Measurements from ENCODE around the gene RNPEPL1. TPM values are rescaled to one million over a fixed set of nuclear protein-coding genes. Genes with fewer than 3 reads are reported as not detected.

The RNPEPL1 gene
- total RNA-seq, 1 donor from 2014 or later, result 74.1 TPM

- DNase-seq (ENCODE audit: low read depth), result no peak
These were observed 3.5 kb upstream of the RNPEPL1 start for GRCh38 chr2:240564561-240565332.

DNA sequence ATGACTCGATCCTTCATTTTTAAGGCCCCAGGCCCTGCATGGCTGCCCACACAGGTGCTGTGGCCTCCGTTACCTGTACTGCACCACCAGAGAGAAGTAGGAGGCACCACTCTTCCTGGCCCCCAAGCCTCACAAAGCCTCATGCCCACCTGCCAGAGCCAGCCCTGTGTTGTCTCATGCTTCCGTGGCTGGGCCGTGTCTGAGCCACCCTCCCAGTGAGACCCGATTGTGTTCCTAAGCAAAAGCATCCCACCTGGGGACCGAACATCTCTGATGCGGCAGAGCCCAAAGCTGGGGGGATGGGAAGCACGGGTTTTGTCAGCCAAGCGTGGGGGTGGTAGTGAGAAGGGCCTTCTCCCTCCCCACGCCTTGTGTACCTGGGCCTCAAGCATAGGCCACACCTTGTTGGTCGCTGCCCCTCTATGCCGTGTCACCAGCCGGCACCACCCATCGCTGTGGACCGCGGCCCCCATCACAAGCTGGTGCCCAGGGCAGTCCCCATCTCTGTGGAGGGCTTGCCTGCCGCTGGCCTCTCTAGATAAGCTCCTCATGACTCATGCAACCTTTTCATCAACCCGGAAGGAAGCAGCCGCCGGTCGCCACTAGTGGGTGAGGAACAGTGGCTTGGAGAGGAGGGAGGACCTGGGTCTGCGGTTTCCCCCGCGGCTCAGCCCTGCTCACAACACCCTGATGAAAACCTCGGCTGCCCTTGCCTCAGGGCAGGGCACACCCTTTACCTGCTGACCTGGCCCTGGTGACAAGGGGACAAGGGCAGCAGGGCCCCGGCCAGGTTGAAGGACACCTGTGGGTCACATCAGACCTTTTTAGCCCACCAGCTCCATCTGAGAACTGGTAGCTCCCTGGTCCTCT, 2.7 kb upstream of the RNPEPL1 start:
- DNase-seq (ENCODE audit: low read depth), result peak; percentile 71

GRCh38 chr2:240566203-240567136, 1.8 kb upstream of the RNPEPL1 start:
- DNase-seq (ENCODE audit: low read depth), result peak; percentile 59

DNA sequence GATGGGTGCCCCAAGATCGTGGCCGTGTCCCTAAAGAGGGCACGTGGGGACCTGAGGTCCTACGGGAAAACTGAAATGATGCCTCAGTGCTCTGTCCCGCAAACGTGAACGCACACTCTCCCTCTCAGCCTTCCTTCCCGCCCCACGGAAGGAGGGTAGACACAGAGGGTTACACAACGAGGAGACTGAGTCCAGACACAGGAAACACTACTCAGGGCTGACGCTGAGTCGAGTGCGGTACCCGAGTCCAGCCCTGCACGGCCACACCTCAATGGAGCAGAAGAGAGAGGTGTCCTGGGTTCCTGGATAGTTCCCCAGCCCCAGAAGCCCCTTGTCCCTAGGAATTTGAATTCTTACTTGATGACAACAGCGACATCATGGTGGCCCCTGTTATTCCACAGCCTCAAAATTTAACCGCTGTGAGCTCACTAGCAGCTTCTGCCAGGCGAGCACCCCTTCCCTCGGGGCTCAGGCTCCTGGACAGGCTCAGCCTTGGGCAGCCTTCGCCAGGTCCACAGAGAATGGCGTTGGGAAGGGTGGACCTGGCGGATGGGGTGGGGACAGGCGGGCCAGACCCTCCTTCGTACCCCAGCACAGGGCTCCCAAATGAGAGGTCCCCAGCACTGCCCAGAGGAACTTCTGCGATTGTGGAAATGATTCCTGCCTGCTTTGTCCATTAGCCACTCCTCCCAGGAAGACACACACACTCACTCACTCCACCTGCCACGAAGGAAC, 980 bp upstream of the RNPEPL1 start:
- no peak for DNase-seq (ENCODE audit: low read depth)

GRCh38 chr2:240568678-240569522, 616 bp downstream of the RNPEPL1 start:
- DNase-seq (ENCODE audit: low read depth), result no peak

GRCh38 chr2:240569523-240569997, 1.3 kb downstream of the RNPEPL1 start:
- no peak for DNase-seq (ENCODE audit: low read depth)

- no peak for DNase-seq (ENCODE audit: low read depth)
These were observed 1.8 kb downstream of the RNPEPL1 start for GRCh38 chr2:240569998-240570530.

DNA sequence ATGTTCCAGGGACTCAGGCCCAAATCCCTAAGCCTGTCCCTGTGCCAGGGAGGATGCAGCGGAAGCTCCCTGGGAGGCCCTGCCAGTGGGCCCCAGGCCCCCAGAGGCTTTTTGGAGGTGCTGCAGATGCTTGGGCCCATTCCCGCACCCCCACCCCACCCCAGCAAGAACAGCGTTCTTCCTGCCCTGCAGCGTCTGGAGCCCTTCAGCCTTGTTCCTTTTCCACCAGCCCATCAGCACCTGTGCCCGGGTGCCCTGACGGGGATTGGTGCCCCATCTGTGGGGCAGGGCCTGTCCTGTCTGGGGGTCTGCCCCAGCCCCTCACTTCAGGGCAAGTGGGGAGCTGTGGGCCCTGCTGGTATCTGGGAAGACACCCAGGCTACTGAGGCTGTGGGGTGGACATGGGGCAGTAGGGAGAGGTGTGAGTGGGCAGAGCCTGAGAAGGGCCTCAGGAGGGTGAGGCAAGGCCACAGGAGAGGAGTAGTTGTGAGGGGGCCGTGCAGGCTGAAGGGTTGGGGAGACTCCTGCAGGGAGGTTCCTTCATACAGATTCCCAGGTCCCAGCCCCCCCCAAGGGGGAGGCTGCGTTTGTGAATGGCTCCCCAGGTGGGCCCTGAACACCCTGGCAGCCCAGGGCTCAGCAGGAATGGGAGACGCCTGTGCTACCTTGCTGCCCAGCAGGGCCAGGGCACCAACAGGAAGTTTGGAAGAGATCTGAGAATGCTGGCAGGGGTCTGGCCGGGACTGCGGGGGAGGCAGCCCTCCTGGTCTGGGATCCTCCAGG, 2.4 kb downstream of the RNPEPL1 start:
- DNase-seq (ENCODE audit: low read depth), result no peak

DNA sequence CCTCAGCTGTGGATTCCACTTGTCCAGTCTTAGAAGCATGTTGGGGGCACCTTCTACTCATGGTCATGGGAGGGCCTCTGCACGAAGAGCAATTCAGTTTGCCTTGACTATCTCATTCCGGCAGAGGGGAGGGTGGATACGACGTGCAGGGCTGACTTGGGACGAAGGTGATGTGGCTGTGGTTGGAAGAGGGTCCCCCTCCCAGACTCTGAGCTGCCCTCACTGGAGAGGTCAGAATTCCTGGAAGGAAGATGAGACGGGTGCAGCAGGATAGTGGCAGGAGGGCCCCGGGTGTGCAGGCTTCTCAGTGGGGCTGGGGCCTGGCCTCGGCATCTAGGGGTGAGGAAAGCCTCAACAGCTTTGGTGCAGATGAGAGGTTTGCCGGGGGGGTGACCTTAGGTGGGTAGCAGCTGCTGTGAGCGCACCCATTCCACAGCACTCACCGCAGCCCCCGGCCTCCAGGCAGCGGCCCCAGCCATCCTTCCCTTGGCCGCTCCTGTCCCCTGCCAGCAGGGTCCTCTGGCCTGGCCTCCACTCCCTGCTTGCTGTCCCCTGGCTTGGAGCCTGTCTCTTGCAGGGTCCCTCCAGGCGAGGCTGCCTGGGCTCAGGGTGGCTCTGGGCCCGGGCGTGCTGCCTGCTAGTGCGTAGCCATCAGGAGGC, 3.2 kb downstream of the RNPEPL1 start:
- no peak for DNase-seq (ENCODE audit: low read depth)

DNA sequence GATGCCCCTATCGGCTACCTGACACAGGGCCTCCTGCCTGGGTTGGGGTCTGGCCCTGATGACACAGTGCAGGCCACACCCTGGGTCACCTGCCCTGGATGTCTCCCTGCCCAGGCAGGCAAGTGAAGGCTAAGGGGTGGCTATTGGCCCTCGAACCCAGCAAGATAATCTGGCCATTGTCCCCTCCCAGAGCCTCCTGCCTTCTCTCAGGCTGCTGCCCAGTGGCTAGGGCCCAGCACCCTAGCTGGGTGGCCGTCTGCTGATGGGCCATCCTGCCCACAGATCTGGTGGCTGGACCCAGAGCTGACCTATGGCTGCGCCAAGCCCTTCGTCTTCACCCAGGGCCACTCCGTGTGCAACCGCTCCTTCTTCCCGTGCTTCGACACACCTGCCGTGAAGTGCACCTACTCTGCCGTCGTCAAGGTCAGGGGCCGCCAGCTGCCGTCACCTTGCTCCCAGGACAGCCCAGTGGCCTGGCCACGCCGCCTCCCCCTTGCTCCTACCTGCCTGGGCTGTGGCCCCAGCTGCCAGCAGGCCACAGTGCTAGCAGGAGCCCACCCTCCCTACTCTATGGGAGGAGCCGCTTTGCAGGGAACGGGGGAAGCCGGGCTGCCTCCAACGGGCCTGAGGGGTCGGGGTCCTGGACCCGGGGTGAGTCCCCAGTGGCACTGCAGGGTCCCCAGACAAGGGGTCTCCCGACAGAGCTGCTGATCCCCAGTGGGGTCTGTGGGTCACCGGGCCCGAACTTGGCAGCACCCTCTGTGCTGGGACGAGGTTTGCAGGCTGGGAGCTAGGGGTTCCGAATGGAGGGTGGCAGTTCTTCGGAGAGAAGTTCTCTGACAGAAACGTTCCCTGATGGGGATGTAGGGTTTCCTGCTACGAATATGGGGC, 4.1 kb downstream of the RNPEPL1 start:
- no peak for DNase-seq (ENCODE audit: low read depth)

DNA sequence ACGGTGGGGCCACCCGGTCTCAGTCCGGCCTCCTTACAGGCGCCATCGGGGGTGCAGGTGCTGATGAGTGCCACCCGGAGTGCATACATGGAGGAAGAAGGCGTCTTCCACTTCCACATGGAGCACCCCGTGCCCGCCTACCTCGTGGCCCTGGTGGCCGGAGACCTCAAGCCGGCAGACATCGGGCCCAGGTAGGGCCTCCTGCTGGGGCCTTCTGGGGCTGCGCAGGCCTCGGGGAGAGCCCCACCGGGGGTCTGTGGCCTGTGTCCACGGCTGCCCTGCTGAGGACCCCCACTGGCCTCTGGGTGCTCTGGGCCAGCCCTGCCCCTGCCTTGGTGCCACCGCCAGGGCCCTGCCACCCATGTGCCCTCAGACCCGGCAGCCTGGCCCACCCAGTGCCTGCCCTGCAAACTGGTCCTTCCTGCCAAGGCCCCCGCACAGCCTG, 4.8 kb downstream of the RNPEPL1 start:
- no peak for DNase-seq (ENCODE audit: low read depth)

GRCh38 chr2:240573516-240574385, 5.5 kb downstream of the RNPEPL1 start:
- no peak for DNase-seq (ENCODE audit: low read depth)

- no peak for DNase-seq (ENCODE audit: low read depth)
These were observed 6.3 kb downstream of the RNPEPL1 start for GRCh38 chr2:240574386-240575100.

DNA sequence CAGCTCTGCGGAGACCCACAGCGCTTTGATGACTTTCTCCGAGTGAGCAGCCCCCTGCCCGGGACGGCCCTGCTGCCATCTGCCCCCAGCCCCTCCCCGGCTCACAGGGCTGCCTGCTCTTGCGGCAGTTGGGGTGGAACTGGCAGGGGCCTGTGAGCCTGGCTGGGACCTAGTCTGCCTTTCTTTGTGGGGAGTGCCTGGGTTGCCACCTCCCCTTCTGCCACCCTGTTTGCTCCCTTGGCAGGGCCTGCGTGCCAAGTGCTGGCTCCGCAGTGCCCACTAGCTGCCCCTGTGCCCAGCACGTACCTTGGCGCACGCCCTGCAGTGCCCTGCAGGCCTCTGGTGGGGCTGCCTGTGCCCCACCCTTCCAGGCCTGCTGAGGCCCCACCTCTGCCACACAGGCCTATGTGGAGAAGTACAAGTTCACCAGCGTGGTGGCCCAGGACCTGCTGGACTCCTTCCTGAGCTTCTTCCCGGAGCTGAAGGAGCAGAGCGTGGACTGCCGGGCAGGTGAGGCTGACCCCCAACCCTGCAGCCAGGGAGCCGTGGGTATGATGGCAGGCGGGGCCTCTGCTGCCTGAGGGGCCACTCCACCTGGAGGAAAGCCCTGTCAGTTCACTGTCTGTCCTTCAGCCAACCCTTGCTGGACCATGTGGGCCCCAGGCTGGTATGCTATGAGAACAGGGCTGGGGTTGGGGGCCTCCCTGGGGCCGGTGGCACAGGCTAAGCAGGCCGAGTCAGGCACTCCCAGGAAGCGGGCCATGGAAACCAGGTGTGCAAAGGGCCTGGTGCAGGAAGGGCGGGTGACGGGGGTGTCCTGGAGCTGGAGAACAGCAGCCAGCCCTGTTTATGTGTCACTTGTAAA, 7.0 kb downstream of the RNPEPL1 start:
- no peak for DNase-seq (ENCODE audit: low read depth)

DNA sequence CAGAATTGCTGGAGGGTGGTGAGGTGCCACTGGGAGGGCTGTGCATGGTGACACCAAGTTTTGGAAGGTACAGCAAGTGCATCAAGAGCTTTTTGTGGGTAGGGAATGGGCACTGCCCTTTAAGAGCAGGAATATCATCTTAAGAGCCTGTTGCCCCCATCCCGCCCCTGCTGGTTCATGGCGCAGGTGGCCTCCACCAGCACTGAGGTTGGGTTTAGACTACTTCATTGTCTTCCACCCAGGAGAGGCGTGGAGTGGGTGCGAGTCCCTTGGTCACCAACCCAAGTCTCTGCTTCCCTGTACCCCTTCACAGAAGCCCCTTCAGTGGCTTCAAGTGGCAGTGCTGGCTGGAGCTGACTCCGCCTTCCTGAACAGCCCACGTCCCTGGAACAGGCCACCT, 7.8 kb downstream of the RNPEPL1 start:
- no peak for DNase-seq (ENCODE audit: low read depth)

Data from renal cortical epithelial cell (primary cell).